Esophagus squamous epithelium (tissue), 5 donors: ENCODE measurements around the gene HHIPL1. TPM values are rescaled to one million over a fixed set of nuclear protein-coding genes. Genes with fewer than 3 reads are reported as not detected.

Source experiments
- DNase-seq: peaks from one replicate; lab custom pipeline; 2025; lab: John Stamatoyannopoulos, UW
- H3K27ac ChIP-seq, 4 donors: fragments of 200-600 bp; sonication (generic); one replicate each; pipeline ENCODE4 v1.5.1; 2016 to 2019; ENCODE audit warnings: mild to moderate bottlenecking in 1 of 4
- H3K27me3 ChIP-seq, 4 donors: fragments of 200-600 bp; sonication (generic); 1 replicate in 3 of 4; 2 replicates in 1 of 4; pipeline versions ENCODE4 v1.5.1 to v1.6.0; 2017 to 2021; ENCODE audit warnings: antibody characterized with exemption in 1 of 4
- H3K36me3 ChIP-seq, 3 donors: fragments of 200-600 bp; sonication (generic); one replicate each; pipeline ENCODE4 v1.5.1; 2016 to 2019
- H3K4me1 ChIP-seq, 3 donors: fragments of 200-600 bp; sonication (generic); one replicate each; pipeline ENCODE4 v1.5.1; 2017 to 2019
- H3K4me3 ChIP-seq, 4 donors: fragments of 200-600 bp; sonication (generic); 1 replicate in 3 of 4; 2 replicates in 1 of 4; pipeline ENCODE4 v1.5.1; 2016 to 2019; ENCODE audit warnings: mild to moderate bottlenecking in 2 of 4, moderate library complexity in 1 of 4
- H3K9me3 ChIP-seq, 3 donors: fragments of 200-600 bp; sonication (generic); one replicate each; pipeline ENCODE4 v1.5.1; 2016 to 2019
- CTCF ChIP-seq, 6 experiments: fragments of 450-650 bp in 4 of 6; fragments of 200-600 bp in 2 of 6; sonication (generic) in 2 of 6; IDR thresholded peaks; one replicate each; pipeline ENCODE4 v1.5.1; 2016 to 2019; ENCODE audit warnings: antibody characterized with exemption in 6 of 6, mild to moderate bottlenecking in 4 of 6, moderate library complexity in 4 of 6
- POLR2A ChIP-seq, 4 donors: fragments of 450-650 bp; IDR thresholded peaks; one replicate each; pipeline ENCODE4 v1.6.1; 2017; ENCODE audit warnings: antibody characterized with exemption in 4 of 4, mild to moderate bottlenecking in 4 of 4, moderate library complexity in 3 of 4
- WGBS, 2 donors: methylation state at CpG; one replicate each; pipeline ENCODE4 v1.1.5; 2018; 5-methylcytosine and 5-hydroxymethylcytosine counted together
- intact Hi-C: fragments of 100-400 bp; cut with DNase I; formaldehyde crosslinking; loops from one replicate; pipeline ENCODE4 v1.15.0; 2022
- total RNA-seq, 4 donors: library from RNA; depleted of rRNA; stranded (reverse); fragments of >200 nt; gene quantifications; one replicate each; pipeline ENCODE4 v1.1.0, GENCODE V29; 2016
- donor health status: DM: yes; HTN: yes; CAD: no.

The HHIPL1 gene
- total RNA-seq, 4 donors from 2014 or later, result 0.22 to 1.3 (median 0.59) TPM; not detected in 1

- peaks cover 0 to 17% (median 10%) of the 10 kb centered on the region in 3 donors for H3K9me3 ChIP-seq
- no peak for TF ChIP-seq POLR2A (IDR thresholded peaks at IDR 0.05)
- no peak for TF ChIP-seq CTCF (IDR thresholded peaks at IDR 0.05)
- no peak overlapping the region for H3K27ac ChIP-seq
- WGBS, 2 donors, result 87 to 90% methylated on average over 4 to 7 of the region's 8 CpGs
- no peak overlapping the region for H3K4me3 ChIP-seq
- intact Hi-C loops, result no loop called here
- H3K27me3 ChIP-seq, result peaks cover 0 to 30% (median 0%) of the 10 kb centered on the region in 4 donors
- H3K4me1 ChIP-seq, result no peaks in the 10 kb centered on the region
- DNase-seq, result no peak
- H3K36me3 ChIP-seq, result peaks cover 0 to 2% (median 0%) of the 10 kb centered on the region in 3 donors
Measured at GRCh38 chr14:99673305-99674063, 28.6 kb downstream of the HHIPL1 start.

- H3K27ac ChIP-seq, result no peak overlapping the region
- no peaks in the 10 kb centered on the region for H3K36me3 ChIP-seq
- peaks cover 0 to 23% (median 12%) of the 10 kb centered on the region in 3 donors for H3K9me3 ChIP-seq
- 81 to 83% methylated on average over 1 to 8 of the region's 9 CpGs for WGBS, 2 donors
- DNase-seq, result no peak
- intact Hi-C loops, result no loop called here
- TF ChIP-seq CTCF (IDR thresholded peaks at IDR 0.05) (no peak), POLR2A (IDR thresholded peaks at IDR 0.05) (no peak)
- peaks cover 0 to 30% (median 0%) of the 10 kb centered on the region in 4 donors for H3K27me3 ChIP-seq
- no peak overlapping the region for H3K4me3 ChIP-seq
- no peaks in the 10 kb centered on the region for H3K4me1 ChIP-seq
Measured at GRCh38 chr14:99674064-99674650, 29.2 kb downstream of the HHIPL1 start.

GRCh38 chr14:99674776-99675381 lies 29.9 kb downstream of the HHIPL1 start:
- Histone ChIP-seq H3K4me1 (no peaks in the 10 kb centered on the region), H3K9me3 (peaks cover 0 to 23% (median 12%) of the 10 kb centered on the region in 3 donors), H3K27ac (no peak overlapping the region), H3K36me3 (no peaks in the 10 kb centered on the region), H3K27me3 (peaks cover 0 to 30% (median 0%) of the 10 kb centered on the region in 4 donors), H3K4me3 (no peak overlapping the region)
- intact Hi-C loops, result no loop called here
- no peak for DNase-seq
- 87% methylated on average over 4 of the region's 60 CpGs; no CpG with 5 or more reads in 1 of the 2 donors for WGBS, 2 donors
- no peak for TF ChIP-seq CTCF (IDR thresholded peaks at IDR 0.05)
- TF ChIP-seq POLR2A (IDR thresholded peaks at IDR 0.05), result no peak

- 20% methylated on average over 1 of the region's 42 CpGs; no CpG with 5 or more reads in 1 of the 2 donors for WGBS, 2 donors
- no peak for DNase-seq
- no peaks in the 10 kb centered on the region for H3K4me1 ChIP-seq
Measured at GRCh38 chr14:99675382-99675835, 30.5 kb downstream of the HHIPL1 start.

More at GRCh38 chr14:99675382-99675835, 30.5 kb downstream of the HHIPL1 start:
- Histone ChIP-seq H3K27ac (no peak overlapping the region), H3K27me3 (peaks cover 0 to 30% (median 0%) of the 10 kb centered on the region in 4 donors), H3K4me3 (no peak overlapping the region), H3K36me3 (no peaks in the 10 kb centered on the region), H3K9me3 (peaks cover 0 to 23% (median 12%) of the 10 kb centered on the region in 3 donors)
- intact Hi-C loops, result no loop called here
- no peak for TF ChIP-seq CTCF (IDR thresholded peaks at IDR 0.05)
- TF ChIP-seq POLR2A (IDR thresholded peaks at IDR 0.05), result no peak
